ENCODE data around the gene USP24.
"Not testable (repeated sequence)": the region's sequence is repeated elsewhere in the genome, so short reads cannot be mapped to it uniquely, and the experiment has no call there.

The USP24 gene

DNA sequence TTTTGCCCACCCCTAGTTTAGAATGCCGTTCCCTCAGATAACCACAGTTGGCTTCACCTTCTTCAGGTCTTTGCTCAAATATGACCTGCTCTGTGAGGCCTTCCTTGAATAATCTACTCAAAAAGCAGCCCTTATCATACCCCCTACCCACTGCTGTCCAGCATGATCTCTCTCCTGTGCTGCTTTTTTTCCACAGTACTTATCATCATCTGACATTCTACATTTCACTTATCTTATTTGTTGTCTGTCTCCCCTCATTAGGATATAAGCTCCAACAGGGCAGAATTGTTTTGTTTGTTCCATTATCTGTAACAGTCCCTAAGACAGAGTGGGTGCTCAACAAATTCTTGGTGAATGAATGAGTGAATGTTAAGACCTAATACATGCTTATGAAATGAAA lies 18.1 kb downstream of the USP24 start:
- no peak for DNase-seq

DNA sequence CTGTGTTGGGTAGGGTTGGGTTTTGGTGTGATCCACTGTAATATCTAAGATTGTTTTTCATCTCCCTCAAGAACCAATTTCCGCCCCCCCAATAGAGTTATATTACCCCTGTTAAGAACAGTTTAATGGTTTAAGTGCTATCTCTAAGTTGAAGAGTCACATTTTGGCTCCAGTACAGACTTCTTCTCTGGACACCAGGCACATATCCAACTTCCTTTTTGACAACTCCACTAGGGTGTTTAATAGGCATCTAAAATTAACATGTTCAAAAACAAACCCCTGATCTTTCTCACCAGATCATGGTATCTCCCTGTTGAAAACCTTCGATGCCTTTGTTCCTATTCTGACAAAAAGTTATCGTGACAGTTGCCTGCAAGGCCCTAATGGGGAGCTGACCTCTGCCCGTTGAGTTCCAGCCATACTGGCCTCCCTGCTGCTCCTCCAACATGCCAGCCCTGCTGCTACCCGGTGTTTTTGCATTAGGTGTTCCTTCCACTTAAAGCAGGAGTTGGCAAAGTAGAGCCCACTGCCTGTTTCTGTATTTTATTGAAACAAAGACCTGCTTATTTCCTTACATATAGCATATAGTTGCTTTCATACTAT lies 18.6 kb downstream of the USP24 start:
- no peak for DNase-seq

DNA sequence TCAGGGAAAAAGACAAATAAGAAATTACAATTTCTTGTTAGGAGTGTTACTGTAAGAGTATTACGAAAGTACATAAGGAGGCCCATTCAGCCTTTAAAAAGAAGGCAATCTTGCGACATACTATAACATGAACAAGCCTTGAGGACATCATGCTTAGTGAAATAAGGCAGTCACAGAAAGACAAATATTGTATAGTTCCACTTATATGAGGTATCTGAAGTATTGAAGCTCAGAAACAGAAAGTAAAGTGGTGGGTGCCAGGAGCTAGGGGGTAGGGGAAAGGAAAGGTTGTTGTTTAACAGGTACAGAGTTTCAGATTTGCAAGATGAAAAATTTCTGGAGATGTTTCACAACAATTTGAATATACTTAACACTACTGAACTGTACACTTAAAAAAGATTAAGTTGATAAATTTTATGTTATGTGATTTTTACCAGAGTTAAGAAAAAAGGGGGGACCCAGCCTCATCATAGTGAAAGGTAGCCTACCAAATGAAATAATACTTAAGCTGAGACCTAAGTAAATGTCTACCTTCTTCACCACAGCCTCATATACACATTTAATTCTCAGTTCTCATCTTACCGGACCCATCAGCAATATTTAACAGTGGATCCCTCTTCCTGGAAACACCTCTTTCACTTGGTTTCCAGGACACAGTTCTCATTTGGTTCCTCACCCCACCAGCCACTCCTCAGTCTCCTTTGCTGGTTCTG lies 19.5 kb downstream of the USP24 start:
- no peak for DNase-seq

DNA sequence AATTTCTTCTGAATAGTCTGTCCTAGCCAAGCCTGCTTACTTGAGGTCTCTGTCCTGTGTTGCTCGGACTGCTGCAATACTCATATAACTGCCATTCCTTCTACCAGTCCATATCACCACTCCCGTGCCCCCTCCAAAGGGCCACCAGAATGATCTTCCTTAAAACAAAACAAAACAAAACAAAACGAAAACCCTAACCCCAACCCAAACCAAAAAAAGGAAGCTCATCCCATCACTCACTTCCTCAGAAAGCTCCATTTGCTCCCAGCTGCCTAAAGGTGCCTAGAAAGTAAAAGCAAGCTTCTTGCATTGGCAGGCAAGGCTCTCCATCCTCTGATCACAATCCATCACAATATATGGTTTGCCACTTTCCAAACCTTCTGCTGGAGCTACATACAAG lies 20.3 kb downstream of the USP24 start:
- no peak for DNase-seq

DNA sequence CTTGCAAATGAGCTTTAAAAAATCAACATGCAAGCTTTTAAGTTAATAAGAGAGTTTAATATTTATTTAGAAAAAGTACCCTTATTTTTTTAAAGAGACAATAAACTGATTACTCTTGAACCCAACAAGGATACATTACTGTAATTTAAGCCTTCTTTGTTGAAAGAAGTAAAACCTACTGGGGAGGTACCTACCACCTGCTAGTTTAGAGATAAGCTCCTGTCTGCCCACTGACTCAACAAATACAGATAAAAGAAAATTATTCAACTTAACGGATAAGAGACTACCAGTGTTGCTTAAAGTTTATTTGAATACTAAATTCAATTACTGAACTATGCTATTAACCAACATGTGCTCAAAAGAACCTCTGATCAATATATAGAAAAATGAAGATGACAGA lies 23.1 kb downstream of the USP24 start:
- no peak for DNase-seq

DNA sequence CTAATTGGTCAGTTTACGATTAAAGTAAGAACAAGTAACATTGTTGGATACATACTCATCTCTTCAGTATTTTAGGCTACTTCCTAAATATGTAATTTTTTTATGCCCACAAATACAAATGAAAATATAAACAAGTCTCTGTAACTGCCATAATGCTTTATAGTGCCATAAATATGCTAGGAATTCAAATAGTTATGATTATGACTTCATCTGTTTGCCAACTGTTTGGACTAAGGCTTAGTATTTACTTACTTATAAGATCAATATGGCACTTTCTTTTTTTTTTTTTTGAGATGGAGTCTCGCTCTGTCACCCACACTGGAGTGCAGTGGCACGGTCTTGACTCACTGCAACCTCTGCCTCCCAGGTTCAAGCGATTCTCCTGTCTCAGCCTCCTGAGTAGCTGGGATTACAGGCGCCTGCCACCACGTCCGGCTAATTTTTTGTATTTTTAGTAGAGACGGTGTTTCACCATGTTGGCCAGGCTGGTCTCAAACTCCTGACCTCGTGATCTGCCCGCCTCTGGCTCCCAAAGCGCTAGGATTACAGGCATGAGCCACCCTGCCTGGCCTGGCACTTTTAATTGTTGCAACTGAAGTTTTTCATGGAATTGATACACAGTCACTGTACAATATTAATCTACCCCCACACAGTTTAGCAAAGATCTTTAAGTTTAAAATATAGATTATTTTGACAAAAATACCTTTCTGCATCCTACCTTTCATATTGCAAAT lies 23.8 kb downstream of the USP24 start:
- not testable (repeated sequence) for DNase-seq

DNA sequence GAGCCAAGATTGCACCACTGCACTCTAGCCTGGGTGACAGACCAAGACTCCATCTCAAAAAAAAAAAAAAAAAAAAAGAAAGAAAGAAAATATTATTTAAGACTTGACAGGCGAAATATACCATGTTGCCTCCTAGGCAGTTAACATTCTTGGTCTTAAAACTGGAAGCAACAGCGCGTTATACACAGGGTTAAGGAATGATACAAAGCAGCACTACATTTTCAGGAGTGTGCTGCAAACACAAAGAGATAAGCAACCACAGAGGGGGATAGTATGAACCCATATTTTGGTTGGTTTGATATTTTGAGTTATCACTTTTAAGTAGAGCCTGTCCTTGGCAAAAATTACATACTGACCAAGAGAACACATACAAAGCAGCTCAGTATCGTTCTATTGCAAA lies 25.1 kb downstream of the USP24 start:
- no peak for DNase-seq

DNA sequence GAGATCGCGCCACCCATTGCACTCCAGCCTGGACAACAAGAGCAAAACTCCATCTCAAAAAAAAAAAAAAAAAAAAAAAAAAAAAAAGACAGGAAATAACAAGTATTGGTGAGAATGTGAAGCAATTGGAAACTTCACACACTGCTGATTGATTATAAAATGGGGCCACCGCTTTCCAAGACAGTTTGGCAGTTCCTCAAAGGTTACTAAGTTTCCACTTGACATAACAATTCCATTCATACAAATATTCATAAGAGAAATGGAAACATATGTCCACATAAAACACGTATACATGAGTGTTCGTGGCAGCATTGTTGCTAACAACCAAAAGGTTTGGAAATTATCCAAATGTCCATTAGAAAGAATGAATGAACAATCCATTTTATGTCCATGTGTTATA lies 26.3 kb downstream of the USP24 start:
- no peak for DNase-seq

DNA sequence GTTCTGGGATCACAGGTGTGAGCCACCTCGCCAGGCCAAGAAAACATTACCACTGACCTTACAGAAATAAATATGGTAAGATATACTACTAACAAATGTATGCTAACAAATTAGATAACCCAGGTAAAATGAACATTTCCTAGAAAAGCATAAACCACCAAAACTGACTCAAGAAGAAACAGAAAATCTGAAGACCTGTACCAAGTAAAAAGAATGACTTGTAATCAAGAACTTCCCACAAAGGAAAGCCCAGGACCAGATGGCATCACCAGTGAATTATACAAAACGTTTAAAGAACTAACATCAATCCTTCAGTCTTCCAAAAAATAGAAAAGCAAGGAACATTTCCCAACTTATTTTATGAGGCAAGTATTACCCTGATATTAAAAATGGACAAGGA lies 29.3 kb downstream of the USP24 start:
- DNase-seq, result no peak

DNA sequence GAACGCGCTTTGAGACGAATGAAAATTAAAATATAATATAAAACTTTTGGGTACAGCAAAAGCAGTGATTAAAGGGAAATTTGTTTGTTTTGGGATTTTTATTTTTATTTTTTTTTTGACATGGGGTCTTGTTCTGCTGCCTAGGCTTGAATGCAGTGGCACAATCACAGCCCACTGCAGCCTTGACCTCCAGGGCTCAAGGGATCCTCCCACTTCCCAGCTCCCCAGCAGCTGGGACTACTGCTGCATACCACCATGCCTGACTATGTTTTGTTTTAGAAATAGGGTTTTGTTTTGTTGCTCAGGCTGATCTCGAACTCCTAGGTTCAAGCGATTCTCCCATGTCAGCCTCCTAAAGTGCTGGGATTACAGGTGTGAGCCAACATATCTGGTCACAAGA lies 30.3 kb downstream of the USP24 start:
- DNase-seq, result no peak

DNA sequence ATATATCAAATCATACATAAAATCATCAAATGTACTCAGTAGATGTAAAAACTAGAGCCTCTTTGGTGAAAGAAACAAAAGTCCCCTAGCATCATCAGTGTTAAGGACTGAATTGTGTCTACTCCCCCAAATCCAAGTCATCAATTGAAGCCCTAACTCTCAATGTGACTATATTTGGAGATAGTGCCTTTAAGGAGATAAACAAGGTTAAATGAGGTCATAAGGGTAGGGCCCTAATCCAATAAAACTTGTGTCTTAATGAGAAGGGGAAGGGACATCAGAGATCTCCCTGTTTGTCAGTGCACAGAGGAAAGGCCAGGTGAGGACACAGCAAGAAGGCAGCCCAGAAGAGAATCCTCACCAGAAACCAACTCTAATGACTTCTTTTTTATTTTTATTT lies 33.5 kb downstream of the USP24 start:
- no peak for DNase-seq

DNA sequence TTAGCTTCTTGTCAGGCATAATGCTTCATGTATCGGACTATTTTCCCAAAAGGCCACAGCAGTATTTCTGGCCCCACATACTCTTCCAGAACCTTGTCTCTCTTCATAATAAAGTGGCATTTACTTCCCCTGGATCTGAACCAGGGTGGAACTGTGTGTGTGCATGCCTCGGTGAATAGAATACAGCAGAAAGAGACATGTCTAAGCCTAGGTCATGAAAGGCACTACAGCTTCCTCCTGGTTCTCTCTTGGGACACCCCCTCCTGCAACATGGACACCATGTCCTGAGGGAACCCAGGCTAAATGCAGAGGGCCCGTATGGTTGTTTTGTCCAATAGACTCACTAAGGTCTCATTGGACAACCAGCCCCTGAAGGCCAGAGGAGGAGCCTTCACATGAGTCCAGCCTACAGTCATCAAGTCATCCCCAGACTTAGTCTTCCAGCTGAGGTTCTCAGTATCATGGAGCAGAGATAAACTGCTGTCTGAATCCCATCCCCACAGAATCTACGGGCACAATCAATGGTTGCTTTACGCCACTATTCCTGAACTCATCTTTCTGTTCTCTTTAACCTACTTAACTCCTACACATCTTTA lies 35.0 kb downstream of the USP24 start:
- no peak for DNase-seq

DNA sequence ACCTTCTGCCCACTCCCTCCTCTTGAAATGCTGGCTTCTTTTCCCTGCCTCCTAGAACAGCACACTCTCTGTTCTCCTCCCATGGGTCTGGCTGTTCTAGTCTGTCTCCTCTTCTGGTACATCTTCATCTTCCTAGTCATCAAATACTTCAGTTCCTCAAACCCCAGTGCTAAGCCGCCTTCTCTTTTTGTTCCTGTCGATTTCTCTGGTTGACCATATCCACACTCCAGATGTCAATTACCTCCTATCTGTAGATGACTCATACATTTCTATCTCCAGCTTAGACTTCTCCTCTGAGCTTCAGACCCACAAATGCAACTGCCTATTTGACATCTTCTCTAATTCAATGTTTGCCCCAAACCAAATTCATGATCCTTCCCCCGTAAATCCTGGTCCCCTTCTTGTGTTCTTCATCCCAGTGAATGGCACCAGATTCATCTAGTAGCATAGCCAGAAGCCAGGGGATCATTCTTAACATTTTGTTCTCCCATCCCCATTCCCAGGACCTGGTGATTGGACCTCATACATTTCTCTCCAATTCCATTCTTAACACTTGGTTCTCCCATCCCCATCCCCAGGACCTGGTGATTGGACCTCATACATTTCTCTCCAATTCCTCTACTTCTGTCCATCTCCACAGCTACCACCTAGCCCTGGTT lies 35.9 kb downstream of the USP24 start:
- no peak for DNase-seq

DNA sequence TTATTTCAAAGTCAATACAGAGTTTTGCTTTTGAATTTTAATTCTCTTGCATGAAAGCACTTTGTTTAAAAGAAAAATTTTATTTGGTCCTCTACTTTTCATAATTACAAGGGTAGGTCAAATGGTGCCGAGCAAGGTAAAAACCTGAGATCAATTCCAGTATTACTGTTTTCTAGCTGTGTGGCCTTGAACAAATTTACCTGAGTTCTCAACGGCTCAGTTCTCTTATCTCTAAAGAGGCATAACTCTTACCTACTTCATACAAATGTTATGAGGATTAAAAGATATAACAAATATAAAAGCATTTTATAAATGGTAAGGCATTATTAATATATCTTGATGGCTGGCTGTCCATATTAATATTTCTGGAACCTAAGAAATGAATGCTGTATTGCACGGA lies 42.5 kb downstream of the USP24 start:
- DNase-seq, result no peak

DNA sequence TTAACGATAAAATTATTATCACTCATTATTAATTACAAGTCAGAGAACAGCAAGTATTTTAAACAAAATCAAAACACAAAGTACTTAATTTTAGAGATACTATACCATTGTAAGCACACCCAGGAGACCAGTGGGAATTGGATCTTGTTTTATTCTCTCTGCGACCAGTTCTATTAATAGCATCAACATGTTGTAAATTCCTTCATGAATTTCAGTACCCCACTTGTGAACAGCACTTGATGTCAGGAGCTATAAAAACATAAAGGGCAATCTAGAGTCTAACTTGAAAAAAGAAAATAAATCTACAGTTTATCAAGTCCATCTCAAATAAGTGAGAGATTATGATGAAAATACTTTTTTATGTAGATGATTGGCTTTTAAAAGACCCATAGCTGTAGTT lies 42.9 kb downstream of the USP24 start:
- DNase-seq, result no peak

DNA sequence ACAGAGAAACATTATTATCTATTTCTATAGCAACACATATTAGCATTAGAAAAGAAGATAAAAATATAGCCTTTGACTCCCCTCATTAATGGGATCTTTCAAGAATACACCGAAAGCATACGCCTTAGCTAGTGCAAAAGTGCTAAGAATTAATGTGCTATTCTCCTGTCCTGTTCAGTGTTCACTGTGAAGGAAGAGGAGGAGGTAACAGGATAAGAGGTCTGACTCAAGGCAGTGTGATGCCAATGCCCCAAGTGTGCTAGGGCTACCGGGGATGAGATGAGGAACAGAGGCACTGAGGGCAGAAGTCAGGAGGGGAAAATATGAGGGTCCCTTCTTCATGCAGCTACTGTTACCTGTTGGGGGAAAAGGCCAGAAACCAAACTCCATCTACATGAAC lies 43.5 kb downstream of the USP24 start:
- no peak for DNase-seq

DNA sequence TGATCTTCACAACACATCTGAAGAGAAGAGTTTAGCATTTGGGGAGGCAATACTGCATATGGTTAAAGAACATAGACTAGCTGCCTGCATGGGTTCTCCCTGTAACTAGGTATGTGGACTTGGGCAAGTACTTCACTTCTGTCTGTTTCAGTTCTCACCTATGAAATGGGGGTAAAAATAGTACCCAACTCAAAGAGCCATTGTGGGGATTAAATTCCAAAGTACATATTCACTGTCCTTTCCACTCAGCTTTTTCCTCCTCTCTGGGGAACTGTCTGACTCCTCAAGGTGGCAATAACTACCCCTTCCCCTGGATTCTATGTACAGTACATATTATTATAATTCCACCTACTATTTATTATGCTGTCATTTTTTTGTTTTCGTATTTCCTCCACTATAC lies 44.7 kb downstream of the USP24 start:
- no peak for DNase-seq

DNA sequence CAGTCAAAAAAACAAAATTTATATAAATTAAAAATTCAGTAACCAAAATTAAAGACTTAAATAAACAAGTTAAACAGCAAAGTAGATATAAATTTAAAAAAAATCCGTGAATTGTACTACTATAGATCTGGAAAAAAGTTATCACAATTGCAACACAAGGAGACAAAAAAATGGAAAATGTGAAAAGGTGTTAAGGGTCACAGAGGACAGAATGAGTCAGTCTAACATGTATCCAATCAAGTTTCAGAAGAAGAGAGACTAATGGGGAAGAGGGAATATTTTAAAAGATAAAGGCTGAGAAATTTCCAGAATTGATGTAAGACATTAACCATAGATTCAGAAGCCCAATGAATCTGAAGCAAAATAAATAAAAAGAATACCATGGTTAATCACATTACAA lies 46.0 kb downstream of the USP24 start:
- DNase-seq, result no peak

DNA sequence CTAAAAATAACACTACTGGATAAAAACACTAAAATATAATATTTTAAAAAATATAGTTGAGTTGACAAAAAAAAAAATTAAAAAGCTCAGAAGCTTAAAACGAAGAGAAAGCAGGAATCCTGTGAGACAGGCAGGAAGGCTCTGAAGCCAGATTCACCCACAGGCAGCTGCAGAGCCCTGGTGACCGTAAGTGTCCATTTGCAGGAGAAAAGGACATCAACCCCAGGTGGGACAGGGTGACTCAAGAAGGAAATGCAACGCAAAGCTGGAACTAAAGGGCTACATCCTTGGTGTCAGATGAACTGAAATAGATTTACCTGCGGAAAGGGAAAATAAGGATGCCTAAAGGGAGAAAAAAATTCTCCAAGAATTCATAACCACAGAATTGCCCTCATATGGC lies 46.8 kb downstream of the USP24 start:
- no peak for DNase-seq

DNA sequence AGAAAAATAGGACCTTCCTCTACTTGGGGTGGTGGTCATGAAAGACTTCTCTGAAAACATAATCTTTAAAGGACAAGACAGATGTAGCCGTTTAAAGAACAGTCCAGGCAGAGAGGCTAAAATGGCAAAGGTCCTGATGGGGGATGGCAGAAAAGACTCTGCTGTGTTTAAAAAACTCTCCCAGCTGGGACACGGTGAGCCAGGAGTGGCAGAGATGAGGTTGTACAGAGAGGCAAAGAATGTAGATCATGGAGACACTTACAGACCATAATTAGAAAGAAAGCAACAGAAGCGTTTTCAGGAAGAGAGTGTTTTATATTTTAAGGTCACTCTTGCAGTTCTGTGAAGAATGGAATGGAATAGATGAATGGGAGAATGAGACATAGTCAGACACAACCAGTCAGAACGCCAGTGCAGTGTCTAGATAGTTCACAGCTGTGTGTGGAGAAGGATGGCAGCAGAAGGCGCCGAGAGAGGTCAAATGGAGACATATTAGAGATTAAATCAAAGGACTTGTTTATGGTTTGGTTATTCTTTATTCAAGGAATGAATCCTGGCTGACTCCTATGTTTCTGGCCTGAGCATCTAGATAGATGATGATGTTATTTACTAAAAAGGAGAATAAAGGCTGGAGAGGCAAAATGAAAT lies 47.8 kb downstream of the USP24 start:
- DNase-seq, result no peak

DNA sequence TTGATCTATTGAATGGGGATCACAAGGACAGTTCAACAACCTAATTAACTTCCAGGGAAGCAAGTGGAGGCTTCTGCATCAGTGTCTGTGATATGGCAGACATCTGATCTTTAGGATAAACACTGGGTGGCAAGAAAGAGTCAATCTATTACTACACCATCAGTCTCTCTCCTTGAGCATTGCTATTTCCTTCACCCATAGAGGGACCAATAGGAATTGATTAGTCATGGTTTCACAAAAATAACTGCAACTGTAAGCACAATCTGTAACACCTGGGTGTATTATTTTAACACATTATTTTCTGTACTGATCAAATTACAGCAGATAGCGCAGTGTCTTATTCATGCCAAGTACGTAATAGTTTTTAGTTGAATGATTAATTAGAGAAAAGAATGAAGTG lies 50.3 kb downstream of the USP24 start:
- no peak for DNase-seq

DNA sequence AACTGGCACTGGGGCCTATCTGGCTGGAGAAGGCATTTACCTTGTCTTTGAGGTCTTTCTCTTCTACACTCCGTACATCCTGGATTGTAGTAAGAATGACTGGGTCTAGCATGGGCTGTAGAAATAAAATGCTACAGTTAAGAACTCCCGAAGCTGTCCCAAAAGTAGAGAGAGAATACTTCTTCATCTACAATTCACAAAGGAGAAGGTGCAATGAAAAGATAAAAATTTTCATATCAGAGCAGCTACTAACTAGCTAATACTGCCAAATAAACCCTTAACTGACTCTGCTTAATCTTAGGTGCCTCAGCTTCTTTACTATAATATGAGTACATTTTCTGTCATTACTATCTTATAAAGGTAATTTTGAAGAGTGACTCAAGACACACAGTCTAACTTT lies 55.6 kb downstream of the USP24 start:
- DNase-seq, result no peak

DNA sequence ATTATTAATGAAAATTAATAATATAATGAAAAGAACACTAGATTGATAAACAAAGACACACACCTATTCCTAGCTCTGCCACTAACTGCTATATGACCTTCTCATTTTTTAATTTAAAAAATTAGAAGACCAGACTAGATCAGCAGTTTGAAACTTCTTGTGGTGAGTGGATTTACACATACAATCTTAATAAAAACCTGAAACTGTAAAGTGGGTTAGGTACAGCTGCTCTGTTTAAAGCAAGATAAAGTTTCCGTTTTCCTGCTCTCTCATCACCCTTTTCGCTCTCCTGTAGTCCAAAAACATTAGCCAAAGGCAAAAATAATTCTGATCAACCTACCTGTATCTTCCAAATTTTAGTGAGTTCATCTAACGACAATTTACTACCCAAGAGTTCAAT lies 58.6 kb downstream of the USP24 start:
- no peak for DNase-seq
